HG03342 (cell line): ENCODE data around the gene EYA3.
A peak's percentile ranks its signal among the peaks of the same experiment; 100 is the strongest.

Experiments
- ATAC-seq: cut with Tn5 transposase; IDR thresholded peaks from one replicate; pipeline ENCODE4 v1.9.1; 2021; ENCODE audit warnings: mild to moderate bottlenecking, moderate library complexity; ENCODE audit not compliant: unreplicated experiment

Gene EYA3, protein sequence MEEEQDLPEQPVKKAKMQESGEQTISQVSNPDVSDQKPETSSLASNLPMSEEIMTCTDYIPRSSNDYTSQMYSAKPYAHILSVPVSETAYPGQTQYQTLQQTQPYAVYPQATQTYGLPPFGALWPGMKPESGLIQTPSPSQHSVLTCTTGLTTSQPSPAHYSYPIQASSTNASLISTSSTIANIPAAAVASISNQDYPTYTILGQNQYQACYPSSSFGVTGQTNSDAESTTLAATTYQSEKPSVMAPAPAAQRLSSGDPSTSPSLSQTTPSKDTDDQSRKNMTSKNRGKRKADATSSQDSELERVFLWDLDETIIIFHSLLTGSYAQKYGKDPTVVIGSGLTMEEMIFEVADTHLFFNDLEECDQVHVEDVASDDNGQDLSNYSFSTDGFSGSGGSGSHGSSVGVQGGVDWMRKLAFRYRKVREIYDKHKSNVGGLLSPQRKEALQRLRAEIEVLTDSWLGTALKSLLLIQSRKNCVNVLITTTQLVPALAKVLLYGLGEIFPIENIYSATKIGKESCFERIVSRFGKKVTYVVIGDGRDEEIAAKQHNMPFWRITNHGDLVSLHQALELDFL

DNA sequence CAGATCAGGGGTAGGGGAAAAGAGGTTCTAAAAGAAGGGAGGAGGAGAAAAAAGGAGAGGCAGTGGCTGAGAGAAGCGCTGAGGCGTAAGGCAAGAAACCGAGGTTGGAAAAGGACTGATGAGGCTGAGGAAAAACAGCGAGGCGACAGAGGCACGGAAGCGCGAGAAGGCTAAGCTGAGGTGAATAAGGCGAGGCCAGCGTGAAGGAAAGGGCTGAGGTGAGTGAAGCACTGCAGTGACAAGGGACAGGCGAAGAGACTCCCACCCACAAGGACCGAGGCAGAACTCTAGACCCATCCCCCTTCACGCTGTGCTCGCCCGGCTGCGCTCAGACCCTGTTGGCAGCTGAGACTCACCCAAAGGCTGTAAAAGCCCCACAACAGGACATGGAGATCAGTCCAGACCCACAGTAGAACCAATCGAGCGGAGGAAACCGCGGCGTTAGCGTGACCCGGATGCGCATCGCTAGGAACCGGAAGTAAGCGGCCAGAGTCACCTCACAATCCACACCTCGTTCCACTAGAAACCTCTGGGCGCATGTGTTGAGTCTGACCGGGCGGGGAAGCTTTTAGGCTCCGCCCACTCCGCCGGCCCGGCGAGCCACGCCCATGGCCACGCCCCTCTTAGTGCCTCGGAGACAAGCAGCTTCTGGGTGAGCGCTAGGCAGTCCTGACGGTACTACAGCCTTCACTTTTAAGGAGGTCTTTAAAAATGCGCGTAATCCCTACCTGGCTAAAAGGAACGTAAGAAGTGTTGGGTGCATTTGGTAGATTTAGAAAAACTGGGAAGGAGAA lies at the start of gene EYA3:
EYA3 (minus strand) TSS at position 443 of the 794 bp plus-strand sequence. CDS start 30,584 bp downstream, outside the sequence.
- peak; percentile 90 for ATAC-seq

DNA sequence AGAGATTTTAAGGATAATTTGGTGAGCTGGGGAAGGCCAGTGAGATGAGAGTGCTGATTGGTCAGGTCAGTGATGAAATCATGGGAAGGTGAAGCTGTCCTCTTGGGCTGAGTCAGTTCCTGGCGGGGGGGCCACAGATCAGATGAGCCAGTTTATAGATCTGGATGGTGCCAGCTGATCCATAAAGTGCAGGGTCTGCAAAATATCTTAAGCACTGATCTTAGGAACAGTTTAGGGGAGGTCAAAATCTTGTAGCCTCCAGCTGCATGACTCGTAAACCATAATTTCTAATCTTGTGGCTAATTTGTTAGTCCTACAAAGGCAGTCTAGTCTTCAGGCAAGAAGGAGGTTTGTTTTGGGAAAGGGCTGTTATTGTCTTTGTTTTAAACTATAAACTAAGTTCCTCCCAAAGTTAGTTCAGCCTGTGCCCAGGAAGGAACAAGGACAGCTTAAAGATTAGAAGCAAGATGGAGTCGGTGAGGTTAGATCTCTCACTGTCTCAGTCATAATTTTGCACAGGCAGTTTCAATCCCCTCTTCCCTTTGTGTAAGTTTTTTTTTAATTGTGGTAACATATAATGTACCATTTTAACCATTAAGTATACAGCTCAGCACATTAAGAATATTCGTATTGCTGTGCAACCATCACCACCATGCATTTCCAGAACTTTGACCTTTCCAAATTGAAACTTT lies 48.7 kb upstream of the EYA3 start:
- ATAC-seq = no peak

DNA sequence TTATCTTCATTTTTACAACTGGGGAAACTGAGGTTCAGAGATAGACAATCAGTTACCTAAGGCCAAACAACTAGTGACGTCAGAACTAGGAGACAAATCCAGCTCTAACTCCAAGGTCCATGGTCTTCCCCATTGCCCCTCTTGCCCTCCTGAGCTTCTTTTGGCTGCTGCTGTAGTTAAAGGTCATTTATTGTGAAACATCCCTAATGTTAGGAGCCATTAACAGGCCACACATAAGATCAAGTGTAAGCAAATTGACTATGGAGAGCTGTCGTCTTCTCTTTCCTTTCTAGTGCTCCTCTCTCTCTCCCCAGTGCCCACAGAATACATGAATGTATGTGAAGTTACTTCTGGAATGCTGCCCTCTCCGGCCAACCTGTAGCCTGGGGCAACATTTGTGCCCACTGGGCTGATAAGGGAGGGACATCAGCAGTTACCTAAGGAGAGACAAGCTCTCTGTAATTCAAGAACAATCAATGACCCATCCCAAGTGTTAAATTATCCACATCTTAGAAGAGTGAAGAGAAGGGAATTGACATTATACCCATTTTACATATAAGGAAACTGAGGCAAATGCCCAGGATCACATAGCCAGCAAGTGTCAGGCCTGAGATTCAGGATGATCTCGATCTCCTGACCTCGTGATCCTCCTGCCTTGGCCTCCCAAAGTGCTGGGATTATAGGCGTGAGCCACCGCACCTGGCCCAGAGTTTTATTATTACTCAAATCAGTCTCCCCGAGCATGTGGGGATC lies 47.9 kb upstream of the EYA3 start:
- no peak for ATAC-seq

DNA sequence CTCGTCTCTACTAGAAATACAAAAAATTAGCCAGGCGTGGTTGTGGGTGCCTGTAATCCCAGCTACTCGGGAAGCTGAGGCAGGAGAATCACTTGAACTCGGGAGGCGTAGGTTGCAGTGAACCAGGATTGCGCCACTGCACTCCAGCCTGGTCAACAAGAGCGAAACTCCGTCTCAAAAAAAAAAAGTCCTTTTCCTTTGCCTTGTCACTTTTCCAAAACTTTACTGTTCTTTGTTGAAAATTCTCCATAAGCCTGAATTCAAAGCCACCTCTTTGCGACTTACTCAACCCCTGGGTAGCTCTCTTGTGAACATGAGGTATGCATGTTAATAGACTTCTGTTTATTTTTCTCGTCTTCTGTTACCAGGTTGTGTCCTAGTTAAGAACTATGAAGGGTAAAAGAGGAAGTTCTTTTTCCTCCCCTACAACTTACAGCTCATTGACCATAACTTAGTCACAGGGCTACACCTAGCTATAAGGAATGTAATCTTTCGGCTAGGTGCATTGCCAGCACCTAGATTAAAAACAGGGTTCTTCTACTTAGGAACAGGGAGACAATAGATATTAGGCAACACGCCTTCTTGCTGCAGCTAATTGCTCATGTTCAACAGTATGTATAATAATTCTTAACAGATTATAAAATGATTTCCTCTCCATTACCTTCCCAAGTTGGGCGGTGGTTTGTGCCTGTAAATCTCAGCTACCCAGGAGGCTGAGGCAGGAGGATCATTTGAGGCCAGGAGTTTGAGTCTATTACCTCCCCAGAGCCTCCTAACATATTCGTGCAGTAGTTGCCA lies 47.2 kb upstream of the EYA3 start:
- no peak for ATAC-seq

DNA sequence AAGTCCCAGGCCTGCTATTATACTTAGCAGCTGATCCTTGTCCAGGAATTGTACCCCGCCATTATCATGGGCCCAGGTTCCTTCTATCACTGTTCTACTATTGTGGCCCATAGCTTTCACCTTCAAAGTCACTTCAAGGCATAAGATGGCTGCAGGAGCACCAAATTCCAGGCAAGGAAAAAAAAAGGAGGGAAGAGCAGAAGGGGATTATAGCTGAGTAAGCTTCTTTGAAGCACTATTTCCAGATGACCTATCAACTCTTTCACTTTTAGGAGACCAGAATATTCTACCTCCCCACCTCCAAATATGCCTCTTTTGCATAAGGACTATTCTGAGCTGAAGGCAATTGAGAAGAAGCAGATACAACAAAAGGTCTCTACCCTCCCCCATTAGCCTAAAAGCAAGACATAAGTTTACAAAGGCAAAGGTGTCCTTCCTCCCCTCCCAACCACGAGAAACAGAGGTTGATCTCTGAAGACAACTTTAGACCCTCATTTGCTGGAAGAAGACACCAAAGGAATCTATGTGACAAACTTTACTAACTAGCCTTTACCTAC lies 46.3 kb upstream of the EYA3 start:
- ATAC-seq = no peak

DNA sequence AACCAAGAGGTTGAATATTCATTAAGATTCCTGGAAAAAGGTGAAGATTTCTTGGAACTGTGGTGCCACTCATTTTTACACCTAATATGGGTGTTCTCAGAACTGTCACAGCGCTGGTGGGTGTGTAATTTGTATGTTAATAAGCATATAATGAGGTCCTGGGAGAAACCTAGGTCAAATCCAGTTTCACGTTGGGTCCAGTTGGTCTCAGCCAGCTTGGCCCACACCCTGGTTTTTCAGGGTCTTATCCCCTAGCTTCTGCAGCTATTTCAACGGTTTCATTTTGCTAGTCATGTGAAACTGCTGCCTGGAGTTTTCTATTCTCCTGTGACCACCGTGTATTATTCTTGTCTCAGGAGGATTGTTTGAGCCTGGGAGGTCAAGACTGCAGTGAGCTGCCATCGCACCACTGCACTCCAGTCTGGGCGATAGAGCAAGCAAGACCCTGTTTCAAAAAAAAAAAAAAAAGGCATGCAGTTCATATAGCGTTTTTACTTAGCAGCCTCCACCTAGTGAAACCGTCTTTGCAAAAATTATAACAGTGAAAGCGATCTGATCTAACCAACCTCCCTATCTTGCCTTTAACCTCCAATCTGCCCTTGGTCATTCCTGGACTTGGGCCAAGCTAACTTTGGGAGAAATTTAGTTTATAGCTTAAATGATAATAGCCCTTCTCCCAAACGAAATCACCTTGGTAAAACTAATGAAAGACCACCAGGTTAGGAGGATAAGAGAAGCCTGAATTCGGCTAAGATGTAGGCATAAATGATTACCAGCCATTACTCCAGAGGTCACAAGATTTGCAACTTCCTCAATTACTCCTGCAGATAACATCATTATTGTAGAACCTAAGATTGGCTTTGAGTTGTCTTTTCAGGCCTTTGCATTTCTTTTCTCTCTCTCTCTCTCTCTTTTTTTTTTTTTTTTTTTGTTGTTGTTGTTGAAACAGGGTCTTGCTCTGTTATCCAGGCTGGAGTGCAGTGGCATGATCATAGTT lies 44.1 kb upstream of the EYA3 start:
- ATAC-seq = no peak

DNA sequence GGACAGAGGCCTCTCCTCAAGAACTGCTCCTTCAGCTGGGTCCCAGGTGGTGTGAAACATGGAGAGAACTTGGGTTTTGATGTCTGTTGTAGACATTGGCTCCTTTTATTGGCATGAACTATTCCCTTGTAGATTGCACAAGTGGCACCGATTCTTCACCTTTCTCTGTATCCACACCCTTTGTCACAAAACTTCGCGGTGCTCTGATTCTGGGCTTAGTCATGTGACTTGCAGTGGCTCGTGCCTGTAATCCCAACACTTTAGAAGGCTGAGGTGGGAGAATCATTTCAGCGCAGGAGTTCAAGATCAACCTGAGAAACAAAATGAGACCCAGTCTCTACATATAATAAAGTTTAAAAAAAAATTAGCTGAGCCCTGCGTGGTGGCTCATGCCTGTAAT lies 42.5 kb upstream of the EYA3 start:
- ATAC-seq = no peak

DNA sequence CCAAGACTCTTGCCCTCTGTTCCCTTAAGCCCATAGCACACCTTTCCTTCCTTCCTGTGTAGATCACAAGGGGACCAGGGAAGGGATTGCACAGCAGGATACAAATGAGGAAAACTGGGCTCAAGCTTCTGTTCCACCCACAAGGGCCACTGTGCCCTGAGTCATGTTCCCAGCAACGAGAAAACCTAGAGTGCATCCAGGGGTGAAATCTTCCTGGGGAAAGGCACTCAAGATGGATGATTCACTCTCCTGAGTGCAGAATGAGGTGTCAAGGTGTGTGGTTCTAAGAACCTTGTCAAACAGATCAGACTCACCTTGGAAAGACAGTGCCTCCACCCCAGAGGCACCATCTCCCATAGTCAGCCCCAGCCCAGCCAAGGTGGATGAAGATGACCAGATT lies 40.7 kb upstream of the EYA3 start:
- no peak for ATAC-seq

DNA sequence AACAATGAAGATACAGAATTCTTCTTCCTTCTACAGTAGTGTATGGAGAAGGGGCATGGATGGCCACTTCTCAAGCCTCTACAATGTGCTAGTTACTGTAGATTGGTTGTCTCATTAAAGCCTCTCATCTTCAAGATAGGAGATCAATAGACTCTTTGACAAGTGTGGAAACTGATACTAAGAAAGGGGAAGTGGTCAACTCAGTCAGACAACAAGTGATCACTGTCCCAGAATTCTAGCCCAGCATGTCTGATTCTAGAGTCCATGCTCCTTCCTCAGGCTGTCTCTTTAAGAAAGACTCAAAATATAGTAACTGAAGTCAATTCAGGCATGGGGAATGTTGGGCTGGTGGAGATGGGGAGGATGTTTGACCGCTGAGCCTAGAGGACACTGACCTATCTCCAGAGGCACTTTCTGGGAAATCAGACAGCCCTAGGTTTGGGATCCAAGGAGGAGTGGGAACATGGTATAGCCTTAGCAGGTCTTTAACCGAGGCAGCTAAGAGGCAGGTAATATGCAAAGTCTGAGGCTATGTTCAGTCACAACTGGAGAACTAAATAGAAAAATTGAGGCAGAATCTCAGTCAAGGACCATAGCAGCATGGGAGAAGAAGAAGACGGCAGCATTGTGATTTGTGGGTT lies 39.3 kb upstream of the EYA3 start:
- ATAC-seq = peak; percentile 57

DNA sequence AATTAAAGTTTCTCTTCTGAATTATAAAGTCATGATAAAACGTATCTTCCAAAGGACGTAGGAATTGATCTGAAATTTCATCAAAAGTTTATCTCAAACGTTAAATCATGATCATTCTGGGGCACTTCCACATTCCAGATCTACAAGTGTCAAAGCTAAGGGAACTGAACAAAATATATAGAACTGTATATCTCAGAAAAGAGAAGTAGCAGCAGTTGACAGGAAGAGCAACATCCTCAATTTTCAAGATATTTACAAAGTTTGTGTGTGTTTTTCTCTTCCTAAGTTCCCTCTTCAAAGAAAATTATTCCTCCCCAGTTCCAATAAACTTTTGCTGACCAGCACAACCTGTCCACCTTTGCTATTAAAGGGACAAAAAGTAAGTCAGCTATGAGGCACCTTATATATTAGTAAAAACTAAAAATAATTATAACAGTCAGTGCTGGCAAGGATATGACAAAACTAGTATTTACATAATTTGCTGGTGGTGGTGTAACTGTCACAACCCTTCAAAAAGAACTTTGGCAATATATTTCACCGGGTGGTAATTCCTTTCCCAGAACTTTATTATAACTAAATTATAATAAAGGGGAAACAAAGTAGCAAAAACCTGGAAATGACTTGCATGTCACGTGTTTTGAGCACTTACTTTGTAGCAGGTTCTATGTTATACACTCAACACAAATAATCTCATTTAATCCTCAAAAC lies 38.5 kb upstream of the EYA3 start:
- ATAC-seq = no peak

DNA sequence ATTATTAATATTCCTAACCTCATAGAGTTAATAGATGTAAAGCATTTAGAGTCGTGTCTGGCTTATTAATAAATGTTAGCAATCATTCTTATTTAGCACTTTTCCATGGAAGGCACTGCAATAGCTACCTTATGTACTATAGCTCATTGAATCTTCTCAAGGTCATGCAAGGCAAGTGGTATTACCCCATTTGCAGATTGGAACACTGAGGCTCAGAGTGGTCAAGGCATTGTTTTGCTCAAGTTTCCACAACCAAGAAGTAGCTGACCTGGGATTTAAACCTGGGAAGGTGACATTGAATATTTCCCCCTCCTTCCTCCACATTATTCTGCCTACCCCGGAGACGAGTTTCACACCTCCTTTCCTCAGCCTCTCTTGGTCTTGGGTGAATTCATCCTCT lies 37.8 kb upstream of the EYA3 start:
- ATAC-seq = no peak

DNA sequence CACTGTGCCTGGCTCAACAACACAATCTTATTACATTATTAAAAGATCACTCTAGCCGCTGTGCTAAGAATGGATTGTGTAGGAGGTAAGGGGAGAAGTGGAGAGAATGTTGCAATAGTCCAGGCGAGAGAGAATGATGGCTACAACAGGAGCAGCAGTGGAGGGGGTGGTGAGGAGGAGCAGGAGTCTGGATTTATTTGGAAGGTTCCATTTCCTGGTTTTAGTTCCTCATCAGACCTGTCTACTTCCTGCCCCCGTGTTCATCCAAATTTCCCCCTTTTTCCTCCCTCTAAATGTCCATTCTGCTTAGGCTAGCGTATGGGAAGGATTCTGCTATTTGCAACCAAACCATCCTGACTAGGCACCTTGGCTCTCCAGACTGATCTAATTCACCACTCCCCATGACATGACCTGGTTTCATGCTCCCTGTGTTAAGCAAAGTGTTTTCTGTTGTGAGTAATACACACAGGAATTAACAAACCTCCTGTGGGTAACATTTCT lies 35.1 kb upstream of the EYA3 start:
- ATAC-seq = no peak

DNA sequence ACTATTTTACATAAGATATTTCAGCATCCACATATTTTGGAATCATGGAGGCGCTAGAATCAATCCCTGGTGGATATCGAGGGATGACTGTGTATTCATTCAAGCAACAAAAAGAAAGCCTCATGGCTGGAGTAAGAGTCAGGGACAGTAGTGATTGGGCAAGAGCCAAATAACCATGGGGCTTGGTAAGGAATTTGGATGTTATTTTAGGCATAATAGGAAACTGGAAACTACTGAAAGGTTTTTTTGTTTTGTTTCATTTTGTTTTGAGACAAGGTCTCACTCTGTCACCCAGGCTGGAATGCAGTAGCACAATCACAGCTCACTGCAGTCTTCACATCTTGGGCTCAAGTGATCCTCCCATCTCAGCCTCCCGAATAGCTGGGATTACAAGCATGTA lies 33.8 kb upstream of the EYA3 start:
- no peak for ATAC-seq

DNA sequence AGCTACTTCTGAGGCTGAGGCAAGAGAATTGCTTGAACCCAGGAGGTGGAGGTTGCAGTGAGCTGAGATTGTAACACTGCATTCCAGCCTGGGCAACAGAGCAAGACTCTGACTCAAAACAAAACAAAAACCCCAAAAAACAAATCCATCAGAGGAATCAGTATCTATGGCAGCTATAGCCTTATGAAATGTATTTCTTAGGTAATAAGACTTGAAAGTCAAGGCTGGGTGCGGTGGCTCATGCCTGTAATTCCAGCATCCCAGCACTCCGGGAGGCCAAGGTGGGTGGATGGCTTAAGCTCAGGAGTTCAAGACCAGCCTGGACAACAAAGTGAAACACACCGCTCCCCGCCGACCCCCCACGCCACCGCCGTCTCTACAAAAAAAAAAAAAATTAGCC lies 31.1 kb upstream of the EYA3 start:
- ATAC-seq = no peak

DNA sequence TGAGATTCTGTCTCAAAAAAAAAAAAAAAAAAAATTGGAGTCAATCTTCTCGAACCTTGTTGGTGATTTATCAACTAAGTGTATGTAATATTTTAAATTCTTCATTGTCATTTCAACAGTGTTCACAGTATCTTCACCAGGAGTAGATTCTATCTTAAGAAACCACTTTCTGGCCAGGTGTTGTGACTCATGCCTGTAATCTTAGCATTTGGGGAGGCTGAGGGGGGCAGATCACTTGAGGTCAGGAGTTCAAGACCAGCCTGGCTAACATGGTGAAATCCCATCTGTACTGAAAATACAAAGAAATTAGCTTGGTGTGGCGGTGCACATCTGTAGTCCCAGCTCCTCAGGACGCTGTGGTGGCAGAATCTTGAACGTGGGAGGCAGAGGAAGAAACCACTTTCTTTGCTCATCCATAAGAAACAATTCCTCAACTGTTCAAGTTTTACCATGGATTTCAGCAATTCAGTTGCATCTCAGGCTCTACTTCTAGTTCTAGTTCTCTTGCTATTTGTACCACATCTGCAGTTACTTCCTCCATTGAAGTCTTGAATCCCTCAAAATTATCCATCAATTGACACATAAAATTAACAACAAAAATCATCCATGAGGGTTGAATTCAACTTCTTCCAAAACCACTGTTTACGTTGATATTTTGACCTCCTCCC lies 30.4 kb upstream of the EYA3 start:
- ATAC-seq = no peak

DNA sequence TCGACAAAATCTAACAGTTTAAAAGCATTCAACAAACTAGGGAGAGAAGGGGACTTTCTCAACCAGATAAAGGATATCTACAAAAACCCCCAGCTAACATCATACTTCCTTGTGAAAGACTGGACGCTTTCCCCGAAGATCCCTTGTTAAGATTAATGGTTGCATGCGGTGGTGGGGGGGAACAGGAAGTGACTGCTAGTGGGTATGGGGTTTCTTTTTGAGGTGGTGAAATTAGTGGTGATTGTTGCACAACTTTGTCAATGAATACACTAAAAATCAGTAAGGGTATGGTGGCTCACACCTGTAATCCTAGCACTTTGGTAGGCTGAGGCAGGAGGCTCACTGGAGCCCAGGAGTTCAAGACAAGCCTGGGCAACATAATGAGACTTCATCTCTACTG lies 26.9 kb upstream of the EYA3 start:
- ATAC-seq = no peak
